ENCODE data around the gene ERBB4.
"Not testable (repeated sequence)": the region's sequence is repeated elsewhere in the genome, so short reads cannot be mapped to it uniquely, and the experiment has no call there.

The ERBB4 gene

DNA sequence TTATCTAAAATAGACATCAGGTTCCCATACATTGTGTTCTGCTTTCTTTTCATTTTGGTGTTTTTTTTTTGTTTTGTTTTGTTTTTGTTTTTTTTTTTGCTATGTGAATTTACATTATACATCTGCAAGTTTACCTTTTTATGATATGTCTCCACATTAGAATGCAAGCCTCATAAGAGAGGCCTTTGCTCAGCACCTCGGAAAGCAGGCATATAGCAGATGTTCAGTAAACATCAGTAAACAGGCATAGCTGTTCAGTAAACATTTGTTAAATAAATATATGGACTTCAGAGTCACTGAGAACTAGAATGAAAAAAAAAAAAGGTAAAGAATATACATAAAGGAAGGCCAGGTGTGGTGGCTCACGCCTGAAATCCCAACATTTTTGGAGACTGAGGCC lies 405.3 kb downstream of the ERBB4 start:
- no peak for DNase-seq

DNA sequence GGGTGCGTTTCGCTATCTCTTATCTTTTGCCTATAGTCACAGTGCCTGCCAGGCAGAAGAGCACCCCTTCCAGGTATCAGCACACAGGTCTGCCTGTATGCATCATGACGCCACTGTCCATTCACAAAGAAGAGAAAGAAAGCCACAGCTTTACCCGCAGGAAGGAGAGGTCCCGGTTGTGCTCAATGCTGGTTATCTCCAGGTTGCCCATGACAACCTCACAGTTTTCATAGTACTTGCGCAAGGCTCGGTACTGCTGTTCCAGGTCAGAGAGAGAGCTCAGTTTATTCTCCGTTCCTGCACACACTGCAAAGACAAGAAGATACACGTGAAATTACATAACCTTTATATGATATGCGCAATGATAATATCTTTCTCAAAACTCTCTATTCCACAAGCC lies 414.0 kb downstream of the ERBB4 start:
- DNase-seq = no peak

DNA sequence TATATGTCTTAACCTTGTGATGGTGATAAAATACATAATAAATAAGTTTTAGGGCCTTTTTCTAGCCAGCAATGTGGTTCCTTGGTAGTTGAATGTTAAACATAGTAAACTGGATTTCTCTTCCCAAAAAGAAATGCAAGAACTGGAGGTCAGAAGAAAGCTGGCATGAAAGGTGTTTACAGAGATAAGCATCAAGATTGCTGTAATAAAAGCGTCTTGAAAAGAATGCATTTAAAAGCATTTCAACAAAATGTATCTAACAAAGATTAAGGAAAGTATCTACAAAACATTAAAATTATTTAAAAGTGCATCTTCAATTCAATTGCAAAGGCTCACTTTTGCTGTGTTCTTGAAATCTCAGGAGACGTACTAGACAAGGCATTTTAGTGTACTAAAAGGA lies 419.0 kb downstream of the ERBB4 start:
- DNase-seq = no peak

- no peak for DNase-seq
Measured at GRCh38 chr2:212117926-212118325, 420.7 kb downstream of the ERBB4 start.

DNA sequence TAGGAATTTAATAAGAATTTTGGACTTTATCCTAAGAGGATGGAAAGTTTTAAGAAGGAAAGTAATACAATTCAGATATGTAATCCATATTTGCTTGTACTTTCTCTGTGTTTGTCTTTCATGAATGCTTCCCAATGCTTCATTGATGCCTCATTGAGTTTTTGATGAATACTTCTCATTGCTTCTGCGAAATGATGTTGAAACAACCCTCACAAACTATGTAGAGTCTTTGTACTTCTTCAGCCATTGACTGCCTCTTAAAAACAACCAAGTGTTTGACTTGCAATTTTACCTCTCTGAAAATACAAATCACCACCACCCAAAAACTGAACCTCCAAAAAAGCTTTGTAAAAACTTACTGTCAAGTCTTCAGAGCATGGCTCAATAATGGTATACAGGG lies 424.1 kb downstream of the ERBB4 start:
- no peak for DNase-seq

DNA sequence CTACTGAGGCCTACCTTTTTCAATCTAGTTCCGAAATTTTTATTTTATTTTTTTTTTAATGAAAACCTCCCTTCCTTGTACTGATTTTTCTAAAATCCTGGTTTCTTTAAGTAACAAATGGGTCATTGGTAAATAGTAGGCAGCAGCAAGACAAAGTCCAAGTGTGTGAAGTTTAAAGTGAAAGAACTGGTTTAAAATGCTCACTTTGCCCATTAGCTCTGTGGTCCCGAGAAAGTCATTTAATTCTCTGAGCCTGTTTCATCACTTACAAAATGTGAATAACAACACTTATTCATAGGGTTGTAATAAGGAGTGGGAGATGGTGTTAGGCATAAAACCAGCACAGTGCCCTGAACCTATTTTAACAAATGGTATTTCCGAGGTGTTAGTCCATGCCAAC lies 426.2 kb downstream of the ERBB4 start:
- no peak for DNase-seq

GRCh38 chr2:212109792-212110680 lies 428.6 kb downstream of the ERBB4 start:
- no peak for DNase-seq

DNA sequence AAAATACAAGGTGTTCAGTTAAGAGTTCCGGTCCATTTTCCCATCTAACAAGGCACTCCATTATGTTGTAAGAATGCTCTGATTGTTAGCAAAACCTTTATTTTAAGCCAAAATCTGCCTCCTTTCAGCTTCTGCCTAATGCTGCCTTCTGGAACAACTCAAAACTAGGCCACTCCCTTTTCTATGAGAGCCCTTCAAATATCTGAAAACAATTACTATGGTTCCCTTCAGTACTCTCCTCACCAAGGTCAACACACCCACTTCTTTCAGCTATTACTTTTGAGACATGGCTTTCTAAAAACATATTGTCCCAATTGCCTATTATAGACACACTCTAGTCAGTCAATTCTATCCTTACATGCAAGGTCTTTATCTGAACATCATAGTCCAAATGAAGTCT lies 429.4 kb downstream of the ERBB4 start:
- no peak for DNase-seq

GRCh38 chr2:212107989-212108388 lies 430.6 kb downstream of the ERBB4 start:
- no peak for DNase-seq

- no peak for DNase-seq
Measured at GRCh38 chr2:212107014-212107413, 431.6 kb downstream of the ERBB4 start.

DNA sequence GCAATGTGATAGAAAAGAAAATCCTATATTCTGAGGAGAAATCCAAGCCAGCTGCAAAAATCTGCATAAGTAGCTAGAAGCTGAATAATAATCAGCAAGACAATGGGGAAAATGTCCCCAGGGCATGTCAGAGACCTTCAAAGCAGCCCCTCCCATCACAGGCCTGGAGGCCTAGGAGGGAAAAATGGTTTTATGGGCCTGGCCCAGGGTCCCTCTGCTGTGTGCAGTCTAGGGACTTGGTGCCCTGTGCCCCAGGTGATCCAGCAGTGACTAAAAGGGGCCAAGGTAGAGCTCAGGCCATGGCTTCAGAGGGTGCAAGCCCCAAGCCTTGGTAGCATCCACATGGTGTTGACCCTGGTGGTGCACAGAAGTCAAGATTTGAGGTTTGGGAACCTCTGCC lies 432.1 kb downstream of the ERBB4 start:
- DNase-seq = not testable (repeated sequence)

- DNase-seq = no peak
Measured at GRCh38 chr2:212099658-212100057, 438.9 kb downstream of the ERBB4 start.

GRCh38 chr2:212098966-212099365 lies 439.6 kb downstream of the ERBB4 start:
- DNase-seq = no peak

DNA sequence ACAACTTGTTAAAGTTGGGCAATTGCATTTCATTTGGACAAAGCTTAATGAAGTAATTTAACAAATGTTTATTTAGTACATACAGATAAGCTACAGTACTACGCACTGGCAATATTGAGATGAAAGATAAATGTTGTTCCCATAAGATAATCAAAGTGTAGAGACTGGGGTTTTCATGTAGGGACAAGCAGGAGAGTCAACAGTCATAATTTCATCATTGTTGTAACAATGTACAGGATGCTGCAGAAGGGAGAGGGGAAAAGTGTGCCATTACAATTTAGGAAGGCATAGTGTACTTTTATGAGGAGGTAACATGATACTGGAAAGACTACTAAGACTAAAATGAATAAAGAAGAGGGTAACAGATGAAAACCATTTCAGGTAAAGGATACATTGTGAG lies 441.6 kb downstream of the ERBB4 start:
- DNase-seq = no peak

- DNase-seq = no peak
Measured at GRCh38 chr2:212089873-212090272, 448.7 kb downstream of the ERBB4 start.

DNA sequence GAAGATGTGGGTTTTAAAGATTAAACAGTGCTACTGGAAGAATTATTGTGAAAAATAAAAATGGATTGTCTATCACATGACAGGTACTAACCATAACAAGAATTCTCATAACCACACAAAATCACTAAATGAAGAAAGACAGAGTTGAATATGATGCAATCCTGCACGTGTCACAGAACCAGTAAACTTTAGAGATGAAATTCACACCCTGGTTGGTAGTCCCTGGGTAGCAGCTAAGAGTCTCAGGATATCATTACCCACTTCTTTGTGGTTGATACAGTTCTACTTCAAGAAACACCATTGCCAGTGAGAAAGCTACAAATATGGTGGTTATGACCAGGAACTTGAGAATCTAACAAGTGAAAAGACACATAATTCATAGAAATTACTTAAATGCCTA lies 450.2 kb downstream of the ERBB4 start:
- no peak for DNase-seq

DNA sequence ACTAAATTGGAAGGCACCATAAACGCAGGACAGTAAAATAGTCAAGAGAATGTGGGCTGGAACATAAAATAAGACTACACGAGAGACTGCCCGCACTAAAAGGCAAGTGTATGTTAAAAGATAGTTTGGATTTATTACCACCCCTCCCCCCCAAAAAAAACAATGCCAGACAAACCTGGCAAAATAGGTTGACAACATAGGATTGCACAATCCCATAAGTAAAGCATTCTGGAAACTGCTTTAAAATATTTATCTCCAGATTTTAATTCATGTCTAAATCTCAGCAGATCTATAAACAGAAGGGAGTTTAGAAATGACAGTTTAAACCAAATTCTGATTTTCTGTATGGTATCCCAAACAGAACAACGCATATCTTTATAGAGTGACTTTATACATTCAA lies 455.1 kb downstream of the ERBB4 start:
- DNase-seq = no peak

GRCh38 chr2:212078103-212078502 lies 460.5 kb downstream of the ERBB4 start:
- DNase-seq = no peak

DNA sequence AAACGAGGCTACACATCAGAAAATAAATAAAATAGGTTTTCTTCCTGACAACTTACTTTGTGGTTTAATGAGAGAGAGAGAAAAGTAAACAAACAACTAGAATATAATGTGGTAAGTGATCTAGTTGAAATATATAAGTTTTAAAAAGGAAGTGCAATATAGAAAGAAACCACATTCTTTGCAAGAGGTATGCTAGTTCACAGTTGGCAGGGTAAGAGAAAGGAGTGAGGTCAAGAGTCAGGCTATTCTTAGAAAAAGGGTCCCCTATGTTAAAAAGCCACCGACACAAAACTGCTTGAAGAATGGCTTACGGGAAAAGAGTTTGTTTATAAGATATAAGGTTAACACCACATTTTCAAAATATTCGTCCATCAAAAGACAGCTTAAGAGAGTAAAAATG lies 462.1 kb downstream of the ERBB4 start:
- no peak for DNase-seq

- DNase-seq = no peak
Measured at GRCh38 chr2:212073360-212073759, 465.2 kb downstream of the ERBB4 start.

- DNase-seq = no peak
Measured at GRCh38 chr2:212066546-212066945, 472.1 kb downstream of the ERBB4 start.

DNA sequence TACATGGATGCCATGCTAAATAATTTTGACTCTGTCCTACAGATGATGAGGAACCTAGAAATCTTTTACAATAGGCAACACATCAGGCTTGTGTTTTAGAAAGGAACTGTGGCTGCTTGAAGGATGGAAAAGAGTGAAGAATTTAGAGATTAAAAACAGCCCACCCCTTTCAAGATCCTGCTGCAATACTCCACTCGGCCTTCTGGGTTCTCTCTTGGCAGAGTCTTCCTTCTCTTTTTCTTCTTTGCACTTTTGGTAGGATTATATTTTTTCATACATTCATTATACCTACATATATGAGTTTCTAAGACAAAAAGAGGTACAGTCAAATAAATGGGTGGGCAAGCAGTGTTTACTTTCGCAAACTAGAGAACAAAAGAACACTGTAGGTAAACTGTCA lies 474.3 kb downstream of the ERBB4 start:
- DNase-seq = no peak

GRCh38 chr2:212052412-212053159 lies 486.0 kb downstream of the ERBB4 start:
- DNase-seq = no peak

DNA sequence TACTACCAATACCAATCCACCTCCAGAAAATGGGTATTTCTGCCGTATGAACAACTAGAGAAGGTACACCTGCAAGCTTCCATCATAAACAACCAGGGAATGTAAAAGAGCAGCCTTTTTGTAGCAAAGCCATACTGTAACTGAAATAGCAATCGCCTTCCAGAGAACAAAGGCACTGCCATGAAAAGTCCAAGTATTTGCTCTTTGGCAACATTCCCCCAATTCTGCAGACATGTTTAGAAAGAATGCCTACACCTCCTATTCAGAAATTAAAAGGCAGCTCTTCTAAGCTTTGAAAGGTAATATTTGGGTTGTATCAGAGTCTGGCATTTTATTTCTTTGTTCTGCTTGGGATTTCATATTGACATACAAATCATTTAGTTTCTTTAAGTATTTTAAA lies 487.7 kb downstream of the ERBB4 start:
- DNase-seq = no peak

Data from T-helper 9 cell (primary cell).